HepG2 (cell line): ENCODE results near the gene STARD13. TPM values are rescaled to one million over a fixed set of nuclear protein-coding genes. Genes with fewer than 3 reads are reported as not detected.

Source experiments
- ATAC-seq: fragments of 200-7000 bp; cut with Tn5 transposase; 3 replicates; pipeline ENCODE4 v1.9.1; 2020; ENCODE audit warnings: mild to moderate bottlenecking, moderate library complexity
- BruUV-seq: library from RNA; stranded (reverse); fragments of 400-500 nt; replicated peaks from 2 replicates; lab custom pipeline; 2021; lab: Mats Ljungman, UMichigan
- CTCF ChIA-PET: fragments of 300-600 bp; formaldehyde crosslinking; extraction: SDS; loops from one replicate; lab custom pipeline; 2021; ENCODE audit warnings: low total read pairs, inconsistent platforms, low intra/inter-chr PET ratio; lab: Yijun Ruan, JAX
- POLR2A ChIA-PET: fragments of 350-600 bp; sonication (Branson Sonifier 250); formaldehyde crosslinking; loops from one replicate; lab custom pipeline; 2020; ENCODE audit warnings: antibody characterized with exemption, inconsistent platforms; lab: Yijun Ruan, JAX
- DNase-seq: peaks from one replicate; pipeline ENCODE4 v3.0.0-alpha.2; 2015; ENCODE audit warnings: low spot score
- FAIRE-seq: peaks from 3 replicates; lab custom pipeline; 2011; peaks lifted over from hg19 to GRCh38; lab: Jason Lieb, UNC
- H2AFZ ChIP-seq: one replicate; pipeline ENCODE4 v1.6.1; 2011; ENCODE audit warnings: low read length, inconsistent platforms
- H3K27ac ChIP-seq: fragments of 300-600 bp; 3 replicates; pipeline ENCODE4 v1.8.0; 2011; ENCODE audit warnings: mixed run types, mild to moderate bottlenecking, mixed read lengths, low read length, inconsistent platforms; ENCODE audit not compliant: insufficient read depth; ENCODE audit errors: extremely low read length
- H3K27me3 ChIP-seq, 2 experiments: fragments of 200-600 bp in 1 of 2; 2 replicates in 1 of 2; 3 replicates in 1 of 2; pipeline versions ENCODE4 v1.6.0 to v1.8.0; 2011; ENCODE audit warnings: low read length in 2 of 2, mild to moderate bottlenecking in 2 of 2, moderate library complexity in 2 of 2, inconsistent platforms in 1 of 2; ENCODE audit not compliant: insufficient read depth in 2 of 2, control insufficient read depth in 1 of 2
- H3K36me3 ChIP-seq, 2 experiments: fragments of 200-600 bp in 1 of 2; replicated peaks in 1 of 2; 2 replicates in 1 of 2; 3 replicates in 1 of 2; pipeline versions ENCODE4 v1.5.1 to v1.8.0; 2011; ENCODE audit warnings: low read length in 2 of 2, inconsistent platforms in 1 of 2; ENCODE audit not compliant: insufficient read depth in 2 of 2, control insufficient read depth in 1 of 2
- H3K4me1 ChIP-seq: 2 replicates; pipeline ENCODE4 v1.5.1; 2012; ENCODE audit warnings: low read length, inconsistent platforms; ENCODE audit not compliant: insufficient read depth
- H3K4me2 ChIP-seq: 2 replicates; pipeline ENCODE4 v1.6.0; 2011; ENCODE audit warnings: low read depth, low read length, inconsistent platforms
- H3K4me3 ChIP-seq, 3 experiments: fragments of 200-600 bp in 1 of 3; sonication (generic), shearing (Covaris generic) in 1 of 3; replicated peaks in 1 of 3; 2 replicates each; pipeline ENCODE4 v1.5.1; 2011 to 2016; ENCODE audit warnings: low read length in 3 of 3, inconsistent platforms in 2 of 3, low read depth in 2 of 3, mild to moderate bottlenecking in 2 of 3, control low read depth in 1 of 3, mixed read lengths in 1 of 3; ENCODE audit not compliant: insufficient read depth in 1 of 3
- H3K79me2 ChIP-seq: one replicate; pipeline ENCODE4 v1.6.1; 2011; ENCODE audit warnings: low read length, inconsistent platforms; ENCODE audit not compliant: insufficient read depth
- H3K9ac ChIP-seq: 2 replicates; pipeline ENCODE4 v1.6.0; 2011; ENCODE audit warnings: mild to moderate bottlenecking, low read depth, low read length, inconsistent platforms; ENCODE audit not compliant: insufficient read depth
- H3K9me3 ChIP-seq: 2 replicates; pipeline ENCODE4 v1.5.1; 2012; ENCODE audit warnings: mild to moderate bottlenecking, low read length
- H4K20me1 ChIP-seq: 2 replicates; pipeline ENCODE4 v1.6.0; 2011; ENCODE audit warnings: inconsistent platforms, mild to moderate bottlenecking, low read length, moderate library complexity; ENCODE audit not compliant: insufficient read depth
- ATF5 ChIP-seq: sonication (generic); formaldehyde crosslinking; IDR thresholded peaks from 2 replicates; pipeline ENCODE4 v1.4.0; 2020; ENCODE audit warnings: mild to moderate bottlenecking, low read depth, missing genetic modification reagents
- DDIT3 ChIP-seq: sonication (generic); formaldehyde crosslinking; IDR thresholded peaks from 2 replicates; pipeline ENCODE4 v1.4.0; 2020; ENCODE audit warnings: mild to moderate bottlenecking, missing genetic modification reagents
- EHMT2 ChIP-seq: fragments of 200-600 bp; sonication (generic); IDR thresholded peaks from 2 replicates; pipeline ENCODE4 v1.7.0; 2017; ENCODE audit warnings: antibody characterized with exemption, low read depth, low read length, borderline replicate concordance
- ETV5 ChIP-seq: IDR thresholded peaks from 2 replicates; pipeline ENCODE4 v1.6.1; 2018; ENCODE audit warnings: missing biosample characterization, missing genetic modification reagents, inconsistent platforms, borderline replicate concordance
- FOSL2 ChIP-seq: sonication (generic); formaldehyde crosslinking; IDR thresholded peaks from 2 replicates; pipeline ENCODE4 v1.4.0; 2020; ENCODE audit warnings: missing genetic modification reagents
- HDAC2 ChIP-seq: sonication (generic); formaldehyde crosslinking; IDR thresholded peaks from 2 replicates; pipeline ENCODE4 v1.4.0; 2020; ENCODE audit warnings: missing genetic modification reagents
- HOXA9 ChIP-seq: sonication (generic); formaldehyde crosslinking; IDR thresholded peaks from 2 replicates; pipeline ENCODE4 v1.8.1; 2022; ENCODE audit warnings: missing genetic modification reagents, mild to moderate bottlenecking, moderate library complexity, borderline replicate concordance
- IRF1 ChIP-seq: sonication (generic); formaldehyde crosslinking; IDR thresholded peaks from 2 replicates; pipeline ENCODE4 v1.4.0; 2020; ENCODE audit warnings: low read depth, mild to moderate bottlenecking, missing genetic modification reagents
- POGZ ChIP-seq: sonication (generic); formaldehyde crosslinking; IDR thresholded peaks from 2 replicates; pipeline ENCODE4 v1.4.0; 2020; ENCODE audit warnings: mild to moderate bottlenecking, missing genetic modification reagents
- PPARG ChIP-seq: conservative IDR thresholded peaks from 2 replicates; pipeline ENCODE4 v1.6.1; 2016; ENCODE audit warnings: missing biosample characterization, missing genetic modification reagents
- SNAPC5 ChIP-seq: sonication (generic); formaldehyde crosslinking; IDR thresholded peaks from 2 replicates; pipeline ENCODE4 v1.8.1; 2023; ENCODE audit warnings: mild to moderate bottlenecking, missing genetic modification reagents, borderline replicate concordance
- SRF ChIP-seq: IDR thresholded peaks from 2 replicates; pipeline ENCODE4 v1.6.1; 2011; ENCODE audit warnings: mild to moderate bottlenecking, low read depth, low read length, moderate library complexity
- SSRP1 ChIP-seq: IDR thresholded peaks from 2 replicates; pipeline ENCODE4 v1.6.1; 2016; ENCODE audit warnings: control low read depth
- ZBTB46 ChIP-seq: sonication (generic); formaldehyde crosslinking; IDR thresholded peaks from 2 replicates; pipeline ENCODE4 v1.4.0; 2020; ENCODE audit warnings: mild to moderate bottlenecking, missing genetic modification reagents, borderline replicate concordance
- ZFP36L1 ChIP-seq: sonication (generic); formaldehyde crosslinking; IDR thresholded peaks from 2 replicates; pipeline ENCODE4 v1.8.0; 2022; ENCODE audit warnings: mild to moderate bottlenecking, missing genetic modification reagents, moderate library complexity
- ZIK1 ChIP-seq: sonication (generic); formaldehyde crosslinking; IDR thresholded peaks from 2 replicates; pipeline ENCODE4 v1.5.0; 2020; ENCODE audit warnings: mild to moderate bottlenecking, low read depth, missing genetic modification reagents, borderline replicate concordance
- ZNF121 ChIP-seq: sonication (generic); formaldehyde crosslinking; IDR thresholded peaks from 2 replicates; pipeline ENCODE4 v1.5.0; 2020; ENCODE audit warnings: mild to moderate bottlenecking, missing genetic modification reagents
- ZNF30 ChIP-seq: sonication (generic); formaldehyde crosslinking; IDR thresholded peaks from 2 replicates; pipeline ENCODE4 v1.5.0; 2020; ENCODE audit warnings: mild to moderate bottlenecking, missing genetic modification reagents
- ZNF501 ChIP-seq: sonication (generic); formaldehyde crosslinking; IDR thresholded peaks from 2 replicates; pipeline ENCODE4 v1.5.1; 2020; ENCODE audit warnings: mild to moderate bottlenecking, moderate library complexity, missing genetic modification reagents
- ZNF562 ChIP-seq: sonication (generic); formaldehyde crosslinking; IDR thresholded peaks from 2 replicates; pipeline ENCODE4 v1.8.0; 2022; ENCODE audit warnings: missing genetic modification reagents, borderline replicate concordance
- WGBS: methylation state at CpG from one replicate; pipeline ENCODE4 v1.1.6; 2017; ENCODE audit warnings: low lambda C conversion rate; 5-methylcytosine and 5-hydroxymethylcytosine counted together
- in situ Hi-C: cut with HindIII; loops from 2 replicates; pipeline ENCODE4 v1.10.0; 2017; ENCODE audit warnings: low pct_unique_long_range_greater_than_20kb; ENCODE audit not compliant: extremely low pct_ligation_motif_present
- intact Hi-C: fragments of 100-400 bp; cut with micrococcal nuclease; formaldehyde crosslinking; loops from one replicate; pipeline ENCODE4 v1.10.0; 2022; ENCODE audit not compliant: unreplicated experiment
- polyA plus RNA-seq, 8 experiments: library from polyadenylated mRNA; depleted of rRNA in 3 of 8; stranded (reverse) in 7 of 8; unstranded in 1 of 8; fragments of >200 nt; fragmentation: Illumina TruSeq in 4 of 8; extraction: Trizol in 4 of 8; gene quantifications; 2 replicates each; pipeline versions ENCODE4 v1.2.1 to v1.2.3, GENCODE V29; 2011 to 2016; ENCODE audit warnings: low read depth in 4 of 8, missing spikeins in 1 of 8, mixed read lengths in 1 of 8; ENCODE audit not compliant: insufficient read depth in 1 of 8
- total RNA-seq, 5 experiments: library from RNA; depleted of rRNA; stranded (reverse); fragments of >200 nt; fragmentation: Illumina TruSeq; extraction: Trizol; gene quantifications; 2 replicates each; pipeline ENCODE4 v1.2.3, GENCODE V29; 2016; ENCODE audit warnings: low read depth in 1 of 5

The STARD13 gene
- total and polyA plus RNA-seq, 2 of the 13 experiments (the other 11 are each of a cell fraction or from before 2014, with no cell fraction given): 12.8 to 14.3 TPM

- Histone ChIP-seq H2AFZ (no peak overlapping the region), H3K9me3 (no peaks in the 10 kb centered on the region), H3K36me3 (peaks cover 1 to 12% of the 10 kb centered on the region in 2 experiments; a peak in 3 of 5 replicates), H3K4me3 (no peak overlapping the region), H3K9ac (no peak overlapping the region), H3K4me2 (no peak overlapping the region), H3K4me1 (peaks cover 43% of the 10 kb centered on the region), H4K20me1 (no peaks in the 10 kb centered on the region), H3K79me2 (peaks cover 26% of the 10 kb centered on the region), H3K27me3 (no peaks in the 10 kb centered on the region), H3K27ac (peak overlapping the region; percentile 30)
- POLR2A ChIA-PET: interaction anchor here (1.1 to 1.7 kb wide), 5 partner anchors 9 to 335 kb away, joined by 3 to 8 read pairs (median 6); no protein-coding TSS in a partner anchor
- CTCF ChIA-PET: no interaction called here
- FAIRE-seq: no peak
- 87% methylated on average over 6 of the region's 6 CpGs for WGBS
- no peak for DNase-seq
- peak; percentile 21; the same call in 2 of the 3 replicates for ATAC-seq
- in situ Hi-C loops: no loop called here
- intact Hi-C loops: loop anchor here (5.0 kb wide), 2 partner anchors 81 to 561 kb away; no protein-coding TSS in a partner anchor
- no TSS peak for BruUV-seq
- TF ChIP-seq ZBTB46 (CRISPR knock-in tag) (no peak), SRF (peak; percentile 33; the same call in 1 of the 2 replicates), SNAPC5 (no peak), ETV5 (no peak), PPARG (CRISPR knock-in tag) (no peak), DDIT3 (CRISPR knock-in tag) (no peak), EHMT2 (0 out of 2 replicates have a peak, but pooled peaks have one; percentile 3), ZNF121 (CRISPR knock-in tag) (no peak), ZFP36L1 (CRISPR knock-in tag) (no peak), ZNF501 (no peak), ZNF30 (CRISPR knock-in tag) (no peak), ATF5 (CRISPR knock-in tag) (no peak), FOSL2 (peak; percentile 80), SSRP1 (no peak), HDAC2 (CRISPR knock-in tag) (no peak), HOXA9 (no peak), ZIK1 (CRISPR knock-in tag) (no peak), IRF1 (no peak), POGZ (CRISPR knock-in tag) (0 out of 2 replicates have a peak, but pooled peaks have one; percentile 24), ZNF562 (no peak)
Observed at GRCh38 chr13:33208290-33209220, 77.0 kb downstream of the STARD13 start.
